ENCODE data around the gene LHPP. TPM values are rescaled to one million over a fixed set of nuclear protein-coding genes. Genes with fewer than 3 reads are reported as not detected.

LHPP gene
- total RNA-seq, 2 experiments from 2014 or later: 17.6 to 20.7 TPM

GRCh38 chr10:124566981-124567835, 105.6 kb downstream of the LHPP start:
- H3K36me3 Mint-ChIP-seq (ENCODE audit: low read depth): no peaks in the 10 kb centered on the region
- H3K9me3 Mint-ChIP-seq: no peaks in the 10 kb centered on the region
- no peak overlapping the region for H3K27ac Mint-ChIP-seq
- ChIA-PET POLR2A (no interaction called here), CTCF (interaction anchor here (0.7 kb wide), 1 partner anchor 152 kb away, joined by 3 read pairs; no protein-coding TSS in a partner anchor)
- DNase-seq: no peak
- no peaks in the 10 kb centered on the region for H3K27me3 Mint-ChIP-seq
- H3K4me3 Mint-ChIP-seq: no peak overlapping the region
- no peaks in the 10 kb centered on the region for H3K4me1 Mint-ChIP-seq

- no peaks in the 10 kb centered on the region for H3K36me3 Mint-ChIP-seq (ENCODE audit: low read depth)
- DNase-seq: no peak
- no peaks in the 10 kb centered on the region for H3K27me3 Mint-ChIP-seq
- H3K4me1 Mint-ChIP-seq: no peaks in the 10 kb centered on the region
- H3K9me3 Mint-ChIP-seq: no peaks in the 10 kb centered on the region
- POLR2A ChIA-PET: no interaction called here
- no peak overlapping the region for H3K27ac Mint-ChIP-seq
- H3K4me3 Mint-ChIP-seq: no peak overlapping the region
- CTCF ChIA-PET: no interaction called here
Measured at GRCh38 chr10:124568339-124568738, 106.7 kb downstream of the LHPP start.

GRCh38 chr10:124568848-124569622, 107.4 kb downstream of the LHPP start:
- no peak for DNase-seq
- Mint-ChIP-seq H3K27ac (no peak overlapping the region), H3K4me3 (no peak overlapping the region), H3K9me3 (no peaks in the 10 kb centered on the region), H3K27me3 (no peaks in the 10 kb centered on the region), H3K36me3 (ENCODE audit: low read depth) (no peaks in the 10 kb centered on the region), H3K4me1 (no peaks in the 10 kb centered on the region)
- ChIA-PET POLR2A (no interaction called here), CTCF (no interaction called here)

GRCh38 chr10:124569623-124570470, 108.2 kb downstream of the LHPP start:
- ChIA-PET POLR2A (no interaction called here), CTCF (no interaction called here)
- DNase-seq: no peak
- H3K36me3 Mint-ChIP-seq (ENCODE audit: low read depth): no peaks in the 10 kb centered on the region
- no peaks in the 10 kb centered on the region for H3K4me1 Mint-ChIP-seq
- no peaks in the 10 kb centered on the region for H3K9me3 Mint-ChIP-seq
- H3K27ac Mint-ChIP-seq: no peak overlapping the region
- no peak overlapping the region for H3K4me3 Mint-ChIP-seq
- no peaks in the 10 kb centered on the region for H3K27me3 Mint-ChIP-seq

GRCh38 chr10:124570646-124571045, 109.0 kb downstream of the LHPP start:
- no peak for DNase-seq
- Mint-ChIP-seq H3K36me3 (ENCODE audit: low read depth) (no peaks in the 10 kb centered on the region), H3K9me3 (no peaks in the 10 kb centered on the region), H3K27me3 (no peaks in the 10 kb centered on the region), H3K27ac (no peak overlapping the region), H3K4me3 (no peak overlapping the region), H3K4me1 (no peaks in the 10 kb centered on the region)
- CTCF ChIA-PET: no interaction called here
- POLR2A ChIA-PET: no interaction called here

GRCh38 chr10:124572751-124573150, 111.1 kb downstream of the LHPP start:
- Mint-ChIP-seq H3K9me3 (no peaks in the 10 kb centered on the region), H3K36me3 (ENCODE audit: low read depth) (no peaks in the 10 kb centered on the region), H3K4me1 (no peaks in the 10 kb centered on the region), H3K4me3 (no peak overlapping the region), H3K27ac (no peak overlapping the region), H3K27me3 (no peaks in the 10 kb centered on the region)
- no peak for DNase-seq
- CTCF ChIA-PET: no interaction called here
- POLR2A ChIA-PET: no interaction called here

- DNase-seq: no peak
- Mint-ChIP-seq H3K36me3 (ENCODE audit: low read depth) (no peaks in the 10 kb centered on the region), H3K27me3 (no peaks in the 10 kb centered on the region), H3K4me1 (no peaks in the 10 kb centered on the region), H3K27ac (no peak overlapping the region), H3K4me3 (no peak overlapping the region), H3K9me3 (no peaks in the 10 kb centered on the region)
- POLR2A ChIA-PET: no interaction called here
- CTCF ChIA-PET: no interaction called here
Measured at GRCh38 chr10:124573726-124574455, 112.3 kb downstream of the LHPP start.

GRCh38 chr10:124574456-124575070, 112.9 kb downstream of the LHPP start:
- no peak for DNase-seq
- no peak overlapping the region for H3K4me3 Mint-ChIP-seq
- no peaks in the 10 kb centered on the region for H3K9me3 Mint-ChIP-seq
- ChIA-PET CTCF (no interaction called here), POLR2A (no interaction called here)
- no peaks in the 10 kb centered on the region for H3K36me3 Mint-ChIP-seq (ENCODE audit: low read depth)
- no peaks in the 10 kb centered on the region for H3K27me3 Mint-ChIP-seq
- no peaks in the 10 kb centered on the region for H3K4me1 Mint-ChIP-seq
- no peak overlapping the region for H3K27ac Mint-ChIP-seq

GRCh38 chr10:124575107-124576035, 113.7 kb downstream of the LHPP start:
- CTCF ChIA-PET: interaction anchor here (0.8 kb wide), 1 partner anchor 9 kb away, joined by 3 read pairs; no protein-coding TSS in a partner anchor
- DNase-seq: no peak
- no peaks in the 10 kb centered on the region for H3K4me1 Mint-ChIP-seq
- POLR2A ChIA-PET: no interaction called here
- no peaks in the 10 kb centered on the region for H3K9me3 Mint-ChIP-seq
- no peaks in the 10 kb centered on the region for H3K36me3 Mint-ChIP-seq (ENCODE audit: low read depth)
- H3K27ac Mint-ChIP-seq: no peak overlapping the region
- H3K27me3 Mint-ChIP-seq: no peaks in the 10 kb centered on the region
- H3K4me3 Mint-ChIP-seq: no peak overlapping the region

GRCh38 chr10:124576526-124577420, 115.2 kb downstream of the LHPP start:
- no peaks in the 10 kb centered on the region for H3K27me3 Mint-ChIP-seq
- H3K27ac Mint-ChIP-seq: no peak overlapping the region
- CTCF ChIA-PET: no interaction called here
- H3K4me1 Mint-ChIP-seq: no peaks in the 10 kb centered on the region
- H3K4me3 Mint-ChIP-seq: no peak overlapping the region
- no peak for DNase-seq
- H3K36me3 Mint-ChIP-seq (ENCODE audit: low read depth): no peaks in the 10 kb centered on the region
- POLR2A ChIA-PET: no interaction called here
- H3K9me3 Mint-ChIP-seq: no peaks in the 10 kb centered on the region

GRCh38 chr10:124577651-124578050, 116.0 kb downstream of the LHPP start:
- Mint-ChIP-seq H3K27ac (no peak overlapping the region), H3K4me3 (no peak overlapping the region), H3K9me3 (no peaks in the 10 kb centered on the region), H3K36me3 (ENCODE audit: low read depth) (no peaks in the 10 kb centered on the region), H3K27me3 (no peaks in the 10 kb centered on the region), H3K4me1 (no peaks in the 10 kb centered on the region)
- ChIA-PET CTCF (no interaction called here), POLR2A (no interaction called here)
- DNase-seq: no peak
